GM23338 (cell line): ENCODE data around the gene RAD23B. TPM values are rescaled to one million over a fixed set of nuclear protein-coding genes. Genes with fewer than 3 reads are reported as not detected.

Experiments
- ATAC-seq: fragments of 200-7000 bp; cut with Tn5 transposase; 3 replicates; pipeline ENCODE4 v1.9.1; 2020
- DNase-seq: peaks from one replicate; pipeline ENCODE4 v3.0.0-alpha.2; 2015; ENCODE audit warnings: low spot score
- H2AFZ ChIP-seq: fragments of 200-600 bp; sonication (generic); 2 replicates; pipeline ENCODE4 v1.8.0; 2016; ENCODE audit warnings: antibody characterized with exemption, mild to moderate bottlenecking, moderate library complexity
- H3F3A ChIP-seq: fragments of 200-600 bp; sonication (generic); replicated peaks from 2 replicates; pipeline ENCODE4 v1.8.0; 2017; ENCODE audit warnings: antibody characterized with exemption, mixed run types, low read depth
- H3K27ac ChIP-seq: fragments of 200-600 bp; sonication (generic); 2 replicates; pipeline ENCODE4 v1.6.1; 2016; ENCODE audit warnings: low read depth
- H3K27me3 ChIP-seq: fragments of 200-600 bp; sonication (generic); 2 replicates; pipeline ENCODE4 v1.8.0; 2016; ENCODE audit warnings: mild to moderate bottlenecking, mixed run types, moderate library complexity; ENCODE audit not compliant: insufficient read depth
- H3K36me3 ChIP-seq: fragments of 200-600 bp; sonication (generic); 2 replicates; pipeline ENCODE4 v1.8.0; 2016; ENCODE audit warnings: mild to moderate bottlenecking; ENCODE audit not compliant: insufficient read depth
- H3K4me1 ChIP-seq: fragments of 200-600 bp; sonication (generic); 2 replicates; pipeline ENCODE4 v1.8.0; 2016; ENCODE audit warnings: mild to moderate bottlenecking, moderate library complexity; ENCODE audit not compliant: insufficient read depth
- H3K4me2 ChIP-seq: fragments of 200-600 bp; sonication (generic); 2 replicates; pipeline ENCODE4 v1.7.1; 2017; ENCODE audit warnings: mixed run types
- H3K4me3 ChIP-seq: fragments of 200-600 bp; sonication (generic); 2 replicates; pipeline ENCODE4 v1.6.1; 2016; ENCODE audit warnings: mixed run types
- H3K79me2 ChIP-seq: fragments of 200-600 bp; sonication (generic); replicated peaks from 2 replicates; pipeline ENCODE4 v1.8.0; 2017; ENCODE audit warnings: mild to moderate bottlenecking; ENCODE audit not compliant: insufficient read depth
- H3K9me2 ChIP-seq: fragments of 200-600 bp; sonication (generic); 2 replicates; pipeline ENCODE4 v1.8.0; 2017; ENCODE audit not compliant: insufficient read depth
- H4K20me1 ChIP-seq: fragments of 200-600 bp; sonication (generic); replicated peaks from 2 replicates; pipeline ENCODE4 v1.8.0; 2017; ENCODE audit warnings: mild to moderate bottlenecking; ENCODE audit not compliant: insufficient read depth
- H3K27ac Mint-ChIP-seq: 2 replicates; pipeline ENCODE4 v1.8.0; 2020; ENCODE audit warnings: inconsistent platforms, mild to moderate bottlenecking, moderate library complexity, mixed read lengths
- H3K27me3 Mint-ChIP-seq: 3 replicates; pipeline ENCODE4 v1.8.0; 2022; ENCODE audit warnings: low read depth, mild to moderate bottlenecking, moderate library complexity, mixed read lengths, inconsistent platforms; ENCODE audit not compliant: insufficient read depth, poor library complexity
- H3K36me3 Mint-ChIP-seq: 3 replicates; pipeline ENCODE4 v1.8.0; 2021; ENCODE audit warnings: low read depth, mild to moderate bottlenecking, inconsistent platforms, moderate library complexity, mixed read lengths
- H3K4me1 Mint-ChIP-seq: 3 replicates; pipeline ENCODE4 v1.8.0; 2020; ENCODE audit warnings: mild to moderate bottlenecking, inconsistent platforms, mixed read lengths
- H3K4me3 Mint-ChIP-seq: 3 replicates; pipeline ENCODE4 v1.8.0; 2021; ENCODE audit warnings: moderate library complexity, mild to moderate bottlenecking, inconsistent platforms, mixed read lengths
- H3K9me3 Mint-ChIP-seq: 3 replicates; pipeline ENCODE4 v1.8.0; 2020; ENCODE audit warnings: moderate library complexity, mild to moderate bottlenecking, inconsistent platforms, mixed read lengths
- POLR2AphosphoS5 ChIP-seq: IDR thresholded peaks from 2 replicates; pipeline ENCODE4 v1.6.1; 2016; ENCODE audit warnings: antibody characterized with exemption, low read depth
- STAT1 ChIP-seq: IDR thresholded peaks from one replicate; pipeline ENCODE4 v1.6.1; 2016; ENCODE audit warnings: antibody characterized with exemption; ENCODE audit not compliant: unreplicated experiment
- ZNF331 ChIP-seq: fragments of 250-450 bp; sonication (Bioruptor Pico); IDR thresholded peaks from 2 replicates; pipeline ENCODE4 v1.5.0; 2020; ENCODE audit warnings: low read depth, mild to moderate bottlenecking, moderate library complexity
- polyA plus RNA-seq: library from polyadenylated mRNA; unstranded; fragments of >200 nt; fragmentation: Nextera tagmentation; extraction: Ambion mirVana; gene quantifications from 2 replicates; pipeline ENCODE4 v1.2.1, GENCODE V29; 2016
- total RNA-seq: library from RNA; depleted of rRNA; stranded (reverse); fragments of >200 nt; shearing (Covaris generic); gene quantifications from 2 replicates; pipeline ENCODE4 v1.2.3, GENCODE V29; 2014
- TF ChIP-seq, protein P1 (sequence below): IDR thresholded peaks from one replicate; pipeline ENCODE4 v1.6.1; 2018; ENCODE audit warnings: antibody characterized with exemption; ENCODE audit not compliant: unreplicated experiment
- TF ChIP-seq, protein P2 (sequence below): fragments of 250-450 bp; sonication (Bioruptor Pico); IDR thresholded peaks from 2 replicates; pipeline ENCODE4 v1.5.0; 2020; ENCODE audit warnings: mild to moderate bottlenecking, moderate library complexity

The RAD23B gene
- total and polyA plus RNA-seq, 2 experiments from 2014 or later = 31.1 to 137 TPM

- TF ChIP-seq, protein P1, sequence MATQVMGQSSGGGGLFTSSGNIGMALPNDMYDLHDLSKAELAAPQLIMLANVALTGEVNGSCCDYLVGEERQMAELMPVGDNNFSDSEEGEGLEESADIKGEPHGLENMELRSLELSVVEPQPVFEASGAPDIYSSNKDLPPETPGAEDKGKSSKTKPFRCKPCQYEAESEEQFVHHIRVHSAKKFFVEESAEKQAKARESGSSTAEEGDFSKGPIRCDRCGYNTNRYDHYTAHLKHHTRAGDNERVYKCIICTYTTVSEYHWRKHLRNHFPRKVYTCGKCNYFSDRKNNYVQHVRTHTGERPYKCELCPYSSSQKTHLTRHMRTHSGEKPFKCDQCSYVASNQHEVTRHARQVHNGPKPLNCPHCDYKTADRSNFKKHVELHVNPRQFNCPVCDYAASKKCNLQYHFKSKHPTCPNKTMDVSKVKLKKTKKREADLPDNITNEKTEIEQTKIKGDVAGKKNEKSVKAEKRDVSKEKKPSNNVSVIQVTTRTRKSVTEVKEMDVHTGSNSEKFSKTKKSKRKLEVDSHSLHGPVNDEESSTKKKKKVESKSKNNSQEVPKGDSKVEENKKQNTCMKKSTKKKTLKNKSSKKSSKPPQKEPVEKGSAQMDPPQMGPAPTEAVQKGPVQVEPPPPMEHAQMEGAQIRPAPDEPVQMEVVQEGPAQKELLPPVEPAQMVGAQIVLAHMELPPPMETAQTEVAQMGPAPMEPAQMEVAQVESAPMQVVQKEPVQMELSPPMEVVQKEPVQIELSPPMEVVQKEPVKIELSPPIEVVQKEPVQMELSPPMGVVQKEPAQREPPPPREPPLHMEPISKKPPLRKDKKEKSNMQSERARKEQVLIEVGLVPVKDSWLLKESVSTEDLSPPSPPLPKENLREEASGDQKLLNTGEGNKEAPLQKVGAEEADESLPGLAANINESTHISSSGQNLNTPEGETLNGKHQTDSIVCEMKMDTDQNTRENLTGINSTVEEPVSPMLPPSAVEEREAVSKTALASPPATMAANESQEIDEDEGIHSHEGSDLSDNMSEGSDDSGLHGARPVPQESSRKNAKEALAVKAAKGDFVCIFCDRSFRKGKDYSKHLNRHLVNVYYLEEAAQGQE = no peak
- TF ChIP-seq, protein P2, sequence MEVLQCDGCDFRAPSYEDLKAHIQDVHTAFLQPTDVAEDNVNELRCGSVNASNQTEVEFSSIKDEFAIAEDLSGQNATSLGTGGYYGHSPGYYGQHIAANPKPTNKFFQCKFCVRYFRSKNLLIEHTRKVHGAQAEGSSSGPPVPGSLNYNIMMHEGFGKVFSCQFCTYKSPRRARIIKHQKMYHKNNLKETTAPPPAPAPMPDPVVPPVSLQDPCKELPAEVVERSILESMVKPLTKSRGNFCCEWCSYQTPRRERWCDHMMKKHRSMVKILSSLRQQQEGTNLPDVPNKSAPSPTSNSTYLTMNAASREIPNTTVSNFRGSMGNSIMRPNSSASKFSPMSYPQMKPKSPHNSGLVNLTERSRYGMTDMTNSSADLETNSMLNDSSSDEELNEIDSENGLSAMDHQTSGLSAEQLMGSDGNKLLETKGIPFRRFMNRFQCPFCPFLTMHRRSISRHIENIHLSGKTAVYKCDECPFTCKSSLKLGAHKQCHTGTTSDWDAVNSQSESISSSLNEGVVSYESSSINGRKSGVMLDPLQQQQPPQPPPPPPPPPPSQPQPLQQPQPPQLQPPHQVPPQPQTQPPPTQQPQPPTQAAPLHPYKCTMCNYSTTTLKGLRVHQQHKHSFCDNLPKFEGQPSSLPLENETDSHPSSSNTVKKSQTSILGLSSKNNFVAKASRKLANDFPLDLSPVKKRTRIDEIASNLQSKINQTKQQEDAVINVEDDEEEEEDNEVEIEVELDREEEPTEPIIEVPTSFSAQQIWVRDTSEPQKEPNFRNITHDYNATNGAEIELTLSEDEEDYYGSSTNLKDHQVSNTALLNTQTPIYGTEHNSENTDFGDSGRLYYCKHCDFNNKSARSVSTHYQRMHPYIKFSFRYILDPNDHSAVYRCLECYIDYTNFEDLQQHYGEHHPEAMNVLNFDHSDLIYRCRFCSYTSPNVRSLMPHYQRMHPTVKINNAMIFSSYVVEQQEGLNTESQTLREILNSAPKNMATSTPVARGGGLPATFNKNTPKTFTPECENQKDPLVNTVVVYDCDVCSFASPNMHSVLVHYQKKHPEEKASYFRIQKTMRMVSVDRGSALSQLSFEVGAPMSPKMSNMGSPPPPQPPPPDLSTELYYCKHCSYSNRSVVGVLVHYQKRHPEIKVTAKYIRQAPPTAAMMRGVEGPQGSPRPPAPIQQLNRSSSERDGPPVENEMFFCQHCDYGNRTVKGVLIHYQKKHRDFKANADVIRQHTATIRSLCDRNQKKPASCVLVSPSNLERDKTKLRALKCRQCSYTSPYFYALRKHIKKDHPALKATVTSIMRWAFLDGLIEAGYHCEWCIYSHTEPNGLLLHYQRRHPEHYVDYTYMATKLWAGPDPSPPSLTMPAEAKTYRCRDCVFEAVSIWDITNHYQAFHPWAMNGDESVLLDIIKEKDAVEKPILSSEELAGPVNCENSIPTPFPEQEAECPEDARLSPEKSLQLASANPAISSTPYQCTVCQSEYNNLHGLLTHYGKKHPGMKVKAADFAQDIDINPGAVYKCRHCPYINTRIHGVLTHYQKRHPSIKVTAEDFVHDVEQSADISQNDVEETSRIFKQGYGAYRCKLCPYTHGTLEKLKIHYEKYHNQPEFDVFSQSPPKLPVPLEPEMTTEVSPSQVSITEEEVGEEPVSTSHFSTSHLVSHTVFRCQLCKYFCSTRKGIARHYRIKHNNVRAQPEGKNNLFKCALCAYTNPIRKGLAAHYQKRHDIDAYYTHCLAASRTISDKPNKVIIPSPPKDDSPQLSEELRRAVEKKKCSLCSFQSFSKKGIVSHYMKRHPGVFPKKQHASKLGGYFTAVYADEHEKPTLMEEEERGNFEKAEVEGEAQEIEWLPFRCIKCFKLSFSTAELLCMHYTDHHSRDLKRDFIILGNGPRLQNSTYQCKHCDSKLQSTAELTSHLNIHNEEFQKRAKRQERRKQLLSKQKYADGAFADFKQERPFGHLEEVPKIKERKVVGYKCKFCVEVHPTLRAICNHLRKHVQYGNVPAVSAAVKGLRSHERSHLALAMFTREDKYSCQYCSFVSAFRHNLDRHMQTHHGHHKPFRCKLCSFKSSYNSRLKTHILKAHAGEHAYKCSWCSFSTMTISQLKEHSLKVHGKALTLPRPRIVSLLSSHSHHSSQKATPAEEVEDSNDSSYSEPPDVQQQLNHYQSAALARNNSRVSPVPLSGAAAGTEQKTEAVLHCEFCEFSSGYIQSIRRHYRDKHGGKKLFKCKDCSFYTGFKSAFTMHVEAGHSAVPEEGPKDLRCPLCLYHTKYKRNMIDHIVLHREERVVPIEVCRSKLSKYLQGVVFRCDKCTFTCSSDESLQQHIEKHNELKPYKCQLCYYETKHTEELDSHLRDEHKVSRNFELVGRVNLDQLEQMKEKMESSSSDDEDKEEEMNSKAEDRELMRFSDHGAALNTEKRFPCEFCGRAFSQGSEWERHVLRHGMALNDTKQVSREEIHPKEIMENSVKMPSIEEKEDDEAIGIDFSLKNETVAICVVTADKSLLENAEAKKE (CRISPR knock-in tag) = no peak
- TF ChIP-seq STAT1 = no peak
Observed at GRCh38 chr9:107240260-107240659, 42.8 kb upstream of the RAD23B start (continued).

DNA sequence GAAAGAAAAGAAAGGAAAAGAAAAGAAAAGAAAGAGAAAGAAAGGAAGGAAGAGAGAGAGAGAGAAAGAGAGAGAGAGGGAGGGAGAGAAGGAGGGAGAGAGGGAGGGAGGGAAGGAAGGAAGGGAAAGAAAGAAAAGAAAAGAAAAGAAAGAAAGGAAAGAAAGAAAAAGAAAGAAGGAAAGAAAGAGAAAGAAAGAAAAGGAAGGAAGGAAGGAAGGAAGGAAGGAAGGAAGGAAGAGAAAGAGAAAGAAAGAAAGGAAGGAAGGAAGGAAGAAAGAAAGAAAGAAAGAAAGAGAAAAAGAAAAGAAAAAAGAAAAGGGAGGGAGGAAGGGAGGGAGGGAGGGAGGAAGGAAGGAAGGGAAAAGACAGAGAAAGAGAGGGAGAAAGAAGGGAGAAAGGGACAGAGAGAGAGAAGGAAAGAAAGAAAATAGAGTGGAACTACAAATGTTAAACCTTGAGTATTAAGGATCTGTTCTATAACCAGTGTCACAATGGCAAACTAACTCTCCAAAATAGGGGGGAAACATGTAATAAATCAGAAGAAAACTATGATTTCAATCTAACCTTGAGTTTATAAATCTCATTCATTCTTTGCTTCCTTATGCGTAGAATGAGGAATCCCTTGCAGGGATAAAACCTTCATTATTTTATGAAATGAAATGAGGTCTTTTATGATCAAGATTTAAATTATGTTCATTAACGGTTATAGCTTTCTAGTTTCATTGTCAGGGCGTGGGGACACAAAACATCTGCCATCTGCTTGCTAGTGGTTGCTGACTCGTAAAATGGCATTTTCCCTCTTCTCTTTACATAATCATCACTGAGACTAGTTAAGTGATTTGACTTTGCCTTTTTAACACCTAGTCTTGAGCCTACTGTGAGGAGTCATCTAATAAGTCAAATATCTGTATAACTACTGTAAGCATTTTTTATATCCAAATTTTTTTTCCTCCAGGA is 40.7 kb upstream of the RAD23B start:
- no peaks in the 10 kb centered on the region for H3F3A ChIP-seq
- no peaks in the 10 kb centered on the region for H3K79me2 ChIP-seq
- no peaks in the 10 kb centered on the region for H3K27me3 ChIP-seq
- no peak for DNase-seq
- no peak overlapping the region for H3K4me3 Mint-ChIP-seq
- H3K36me3 Mint-ChIP-seq = no peaks in the 10 kb centered on the region
- no peaks in the 10 kb centered on the region for H4K20me1 ChIP-seq
- H3K9me2 ChIP-seq = no peaks in the 10 kb centered on the region
- H3K4me1 Mint-ChIP-seq = peaks cover 31% of the 10 kb centered on the region
- ATAC-seq = no peak
- peaks cover 1% of the 10 kb centered on the region for H3K27me3 Mint-ChIP-seq
- H3K27ac ChIP-seq = no peak overlapping the region
- no peak overlapping the region for H3K4me2 ChIP-seq
- no peaks in the 10 kb centered on the region for H3K9me3 Mint-ChIP-seq
- peaks cover 17% of the 10 kb centered on the region for H3K4me1 ChIP-seq
- no peak overlapping the region for H3K4me3 ChIP-seq
- H2AFZ ChIP-seq = peak overlapping the region; percentile 53; the same call in 1 of the 2 replicates
- H3K36me3 ChIP-seq = no peaks in the 10 kb centered on the region
- H3K27ac Mint-ChIP-seq = no peak overlapping the region
- TF ChIP-seq ZNF331 (CRISPR knock-in tag) (no peak), POLR2AphosphoS5 (no peak)
